ENCODE measurements around the gene CLEC3A. TPM values are rescaled to one million over a fixed set of nuclear protein-coding genes. Genes with fewer than 3 reads are reported as not detected.

Gene CLEC3A
- total and polyA plus RNA-seq, 2 donors (not counting 3 experiments of a cell fraction or from before 2014, with no cell fraction given): not detected

DNA sequence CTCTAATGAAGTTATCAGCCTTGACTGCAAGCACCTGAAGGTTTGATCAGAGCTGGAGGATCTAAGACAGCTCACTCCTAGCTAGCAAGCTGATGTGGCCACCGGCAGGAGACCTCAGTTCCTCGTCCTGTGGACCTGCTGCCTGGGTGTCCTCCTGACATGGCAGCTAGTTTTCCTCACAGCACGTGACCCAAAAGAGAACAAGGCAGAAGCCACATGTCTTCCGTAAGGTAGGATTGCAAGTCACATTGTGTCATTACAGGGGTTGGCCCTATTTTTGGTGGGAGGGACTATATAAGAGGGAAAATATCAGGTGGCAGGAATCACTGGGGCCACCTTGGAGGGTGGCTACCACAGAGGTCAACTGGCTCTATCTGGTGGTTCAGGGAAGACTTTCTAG lies 59.0 kb downstream of the CLEC3A start:
- Histone ChIP-seq H3K9me3 (replicated peaks; ENCODE audit: control insufficient read depth, insufficient read depth, low read length) (no peaks in the 10 kb centered on the region), H3K27me3 (ENCODE audit: control insufficient read depth in 2 of 2, insufficient read depth in 2 of 2, low read length in 2 of 2) (no peaks in the 10 kb centered on the region), H3K27ac (ENCODE audit: insufficient read depth, low read depth, low read length) (no peak overlapping the region), H3K4me2 (ENCODE audit: insufficient read depth, low read length) (no peak overlapping the region), H4K20me1 (replicated peaks; ENCODE audit: control insufficient read depth, extremely low read depth, insufficient read depth, low read length) (no peaks in the 10 kb centered on the region), H3K4me3 (replicated peaks in 1 of 3; ENCODE audit: insufficient read depth in 1 of 3, low read depth in 1 of 3, low read length in 3 of 3) (no peak overlapping the region), H3K79me2 (ENCODE audit: control insufficient read depth, insufficient read depth, low read length) (no peaks in the 10 kb centered on the region), H3K9me1 (replicated peaks; ENCODE audit: control insufficient read depth, extremely low read depth, insufficient read depth, low read length) (no peaks in the 10 kb centered on the region), H2AFZ (ENCODE audit: low read depth, low read length) (no peak overlapping the region), H3K36me3 (ENCODE audit: control insufficient read depth in 2 of 2, extremely low read depth in 1 of 2, insufficient read depth in 2 of 2, low read length in 2 of 2) (no peaks in the 10 kb centered on the region), H3K4me1 (ENCODE audit: control insufficient read depth, extremely low read depth, insufficient read depth, low read length) (no peaks in the 10 kb centered on the region), H3K9ac (replicated peaks; ENCODE audit: extremely low read depth, insufficient read depth, low read length) (no peak overlapping the region)
- DNase-seq (ENCODE audit: low read depth, low spot score) (no peak), FAIRE-seq (no peak)
- dilution Hi-C loops (cut with MboI; ENCODE audit: extremely low pct_ligation_motif_present, low sequenced_read_pairs) (no loop called here), intact Hi-C loops (cut with micrococcal nuclease) (no loop called here)
- ChIA-PET POLR2A (no interaction called here), CTCF (no interaction called here)
- TF ChIP-seq, protein P1, sequence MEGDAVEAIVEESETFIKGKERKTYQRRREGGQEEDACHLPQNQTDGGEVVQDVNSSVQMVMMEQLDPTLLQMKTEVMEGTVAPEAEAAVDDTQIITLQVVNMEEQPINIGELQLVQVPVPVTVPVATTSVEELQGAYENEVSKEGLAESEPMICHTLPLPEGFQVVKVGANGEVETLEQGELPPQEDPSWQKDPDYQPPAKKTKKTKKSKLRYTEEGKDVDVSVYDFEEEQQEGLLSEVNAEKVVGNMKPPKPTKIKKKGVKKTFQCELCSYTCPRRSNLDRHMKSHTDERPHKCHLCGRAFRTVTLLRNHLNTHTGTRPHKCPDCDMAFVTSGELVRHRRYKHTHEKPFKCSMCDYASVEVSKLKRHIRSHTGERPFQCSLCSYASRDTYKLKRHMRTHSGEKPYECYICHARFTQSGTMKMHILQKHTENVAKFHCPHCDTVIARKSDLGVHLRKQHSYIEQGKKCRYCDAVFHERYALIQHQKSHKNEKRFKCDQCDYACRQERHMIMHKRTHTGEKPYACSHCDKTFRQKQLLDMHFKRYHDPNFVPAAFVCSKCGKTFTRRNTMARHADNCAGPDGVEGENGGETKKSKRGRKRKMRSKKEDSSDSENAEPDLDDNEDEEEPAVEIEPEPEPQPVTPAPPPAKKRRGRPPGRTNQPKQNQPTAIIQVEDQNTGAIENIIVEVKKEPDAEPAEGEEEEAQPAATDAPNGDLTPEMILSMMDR (IDR thresholded peaks at IDR 0.05; ENCODE audit: extremely low read depth in 1 of 2, insufficient read depth in 1 of 2, low read depth in 1 of 2, low read length in 2 of 2): no peak
- TF ChIP-seq GATA2 (IDR thresholded peaks at IDR 0.05; ENCODE audit: insufficient read depth, insufficient read length, low read depth, low read length) (no peak), POLR2A (IDR thresholded peaks at IDR 0.05; ENCODE audit: low read depth, low read length) (no peak), EZH2 (IDR thresholded peaks at IDR 0.05; ENCODE audit: borderline replicate concordance, low read depth, low read length, severe bottlenecking) (no peak), JUN (IDR thresholded peaks at IDR 0.05; ENCODE audit: borderline replicate concordance, insufficient read depth, insufficient read length, low read depth) (no peak), MYC (IDR thresholded peaks at IDR 0.05; ENCODE audit: low read depth, low read length) (no peak), FOS (IDR thresholded peaks at IDR 0.05; ENCODE audit: borderline replicate concordance, insufficient read depth, low read length) (no peak), POLR2AphosphoS5 (IDR thresholded peaks at IDR 0.05; ENCODE audit: insufficient read depth, low read depth, low read length) (no peak)
- TF ChIP-seq, protein P2, sequence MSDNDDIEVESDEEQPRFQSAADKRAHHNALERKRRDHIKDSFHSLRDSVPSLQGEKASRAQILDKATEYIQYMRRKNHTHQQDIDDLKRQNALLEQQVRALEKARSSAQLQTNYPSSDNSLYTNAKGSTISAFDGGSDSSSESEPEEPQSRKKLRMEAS (IDR thresholded peaks at IDR 0.05; ENCODE audit: insufficient read depth, insufficient read length): no peak
- no TSS peak for BruUV-seq (replicated peaks)

Other genes starting within 250 kb of the CLEC3A start
- gene VAT1L, start 234.0 kb upstream of the CLEC3A start, total RNA-seq: 1.5 and 2.1 TPM in 2 replicates
- 0.46 and 0.56 TPM in 2 replicates for gene VAT1L, start 234.0 kb upstream of the CLEC3A start, polyA plus RNA-seq
- gene WWOX, start 77.1 kb downstream of the CLEC3A start, total RNA-seq: 12.0 and 12.5 TPM in 2 replicates
- gene WWOX, start 77.1 kb downstream of the CLEC3A start, polyA plus RNA-seq: 4.4 and 6.2 TPM in 2 replicates

Measured in endothelial cell of umbilical vein (primary cell).